ENCODE measurements around the gene CKLF.
"Not testable (repeated sequence)": the region's sequence is repeated elsewhere in the genome, so short reads cannot be mapped to it uniquely, and the experiment has no call there.

CKLF gene

DNA sequence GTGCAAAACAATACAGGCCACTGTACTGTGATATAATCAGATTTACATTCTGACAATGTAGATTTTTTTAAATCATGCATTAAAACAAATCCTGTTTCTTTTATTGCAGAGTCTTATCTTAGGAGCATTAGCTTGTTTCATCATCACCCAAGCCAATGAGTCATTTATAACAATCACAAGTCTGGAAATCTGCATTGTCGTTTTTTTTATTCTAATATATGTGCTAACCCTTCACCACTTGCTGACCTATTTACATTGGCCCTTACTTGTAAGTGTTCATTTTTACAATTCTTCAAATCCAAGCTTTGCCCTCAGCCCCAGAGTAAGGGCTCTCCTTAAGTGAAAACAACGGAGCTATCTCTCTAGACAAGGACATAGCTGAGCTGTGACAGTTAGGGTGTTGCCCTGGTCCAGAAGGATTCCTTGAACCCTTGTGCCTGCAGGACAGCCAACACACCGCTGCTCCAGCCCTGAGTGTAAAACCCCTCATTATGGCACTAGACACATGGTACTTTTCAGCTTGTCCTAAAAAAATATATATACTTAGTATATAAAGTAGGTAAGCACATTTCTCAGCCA is 17.5 kb downstream of the CKLF start:
- no peak for DNase-seq

DNA sequence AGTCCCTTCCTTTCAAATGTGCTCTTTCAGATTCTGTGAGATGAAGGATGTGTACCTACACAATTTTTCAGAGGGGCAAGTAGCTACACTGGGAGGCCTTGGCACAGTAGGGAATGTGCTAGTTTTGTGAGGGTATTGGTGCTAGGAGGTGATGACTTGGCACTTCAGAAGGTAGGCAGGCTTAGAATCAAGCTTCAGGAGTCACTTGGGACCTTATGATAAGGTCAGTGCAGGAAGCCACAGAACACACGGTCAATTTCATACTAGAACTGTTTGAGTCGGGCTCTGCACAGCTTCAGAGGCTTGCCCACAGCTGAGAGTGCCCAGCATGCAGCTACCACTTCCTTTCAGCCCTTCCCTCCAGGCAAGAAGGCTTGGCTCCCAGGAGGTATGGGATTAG is 20.0 kb downstream of the CKLF start:
- no peak for DNase-seq

DNA sequence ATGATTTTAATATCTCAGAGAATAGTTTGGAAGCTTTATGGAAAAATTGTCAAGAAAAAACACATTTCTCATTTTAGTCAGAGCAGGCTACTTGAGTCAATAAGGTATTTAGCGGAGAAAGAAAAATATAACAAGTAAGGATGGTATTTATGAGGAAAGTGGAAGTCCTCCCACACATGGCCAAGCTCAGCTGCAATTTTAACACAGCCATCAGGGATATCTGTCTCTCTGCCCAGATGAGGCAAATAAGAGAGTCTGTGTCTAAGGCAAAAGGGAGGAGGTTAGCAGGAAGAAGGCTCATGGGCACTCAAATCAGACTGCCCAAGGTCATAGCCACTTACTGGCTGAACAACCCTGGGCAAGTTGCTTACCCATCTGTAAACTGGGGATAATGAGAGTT is 21.7 kb downstream of the CKLF start:
- no peak for DNase-seq

GRCh38 chr16:66574531-66574930 is 22.2 kb downstream of the CKLF start:
- DNase-seq, result no peak

DNA sequence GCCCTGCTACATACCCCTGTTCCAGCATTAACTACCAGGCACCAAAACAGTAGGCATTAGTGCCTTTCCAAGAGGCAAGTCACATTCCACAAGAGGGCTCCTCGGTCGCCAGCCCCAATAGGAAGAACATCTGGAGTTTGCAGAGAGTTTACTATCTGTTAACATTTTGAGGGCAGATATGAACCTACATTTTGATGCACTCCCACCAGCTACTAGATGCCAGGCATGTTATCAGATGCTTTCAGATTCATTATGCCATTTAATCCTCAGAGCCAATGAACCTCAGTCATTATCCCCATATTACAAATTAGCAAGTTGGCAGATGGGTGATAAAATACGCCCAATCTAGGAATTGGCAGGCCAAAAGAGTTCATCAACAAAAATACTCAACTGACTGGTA is 22.7 kb downstream of the CKLF start:
- no peak for DNase-seq

DNA sequence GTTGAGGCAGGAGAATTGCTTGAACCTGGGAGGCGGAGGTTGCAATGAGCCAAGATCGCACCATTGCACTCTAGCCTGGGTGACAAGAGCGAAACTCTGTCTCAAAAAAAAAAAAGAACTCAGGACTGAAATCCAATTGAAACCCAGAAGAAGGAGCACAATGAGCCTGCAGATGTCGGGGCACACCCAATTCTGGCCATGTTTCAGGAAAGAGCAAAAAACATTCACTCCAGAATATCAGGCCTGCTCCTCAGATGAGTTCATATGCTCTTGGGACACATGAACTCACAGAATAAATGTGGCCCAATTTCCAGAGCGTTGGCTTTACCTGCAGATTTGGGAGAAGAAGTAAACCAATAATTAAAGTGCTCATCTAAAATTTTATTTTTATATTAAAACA is 23.9 kb downstream of the CKLF start:
- DNase-seq, result no peak

DNA sequence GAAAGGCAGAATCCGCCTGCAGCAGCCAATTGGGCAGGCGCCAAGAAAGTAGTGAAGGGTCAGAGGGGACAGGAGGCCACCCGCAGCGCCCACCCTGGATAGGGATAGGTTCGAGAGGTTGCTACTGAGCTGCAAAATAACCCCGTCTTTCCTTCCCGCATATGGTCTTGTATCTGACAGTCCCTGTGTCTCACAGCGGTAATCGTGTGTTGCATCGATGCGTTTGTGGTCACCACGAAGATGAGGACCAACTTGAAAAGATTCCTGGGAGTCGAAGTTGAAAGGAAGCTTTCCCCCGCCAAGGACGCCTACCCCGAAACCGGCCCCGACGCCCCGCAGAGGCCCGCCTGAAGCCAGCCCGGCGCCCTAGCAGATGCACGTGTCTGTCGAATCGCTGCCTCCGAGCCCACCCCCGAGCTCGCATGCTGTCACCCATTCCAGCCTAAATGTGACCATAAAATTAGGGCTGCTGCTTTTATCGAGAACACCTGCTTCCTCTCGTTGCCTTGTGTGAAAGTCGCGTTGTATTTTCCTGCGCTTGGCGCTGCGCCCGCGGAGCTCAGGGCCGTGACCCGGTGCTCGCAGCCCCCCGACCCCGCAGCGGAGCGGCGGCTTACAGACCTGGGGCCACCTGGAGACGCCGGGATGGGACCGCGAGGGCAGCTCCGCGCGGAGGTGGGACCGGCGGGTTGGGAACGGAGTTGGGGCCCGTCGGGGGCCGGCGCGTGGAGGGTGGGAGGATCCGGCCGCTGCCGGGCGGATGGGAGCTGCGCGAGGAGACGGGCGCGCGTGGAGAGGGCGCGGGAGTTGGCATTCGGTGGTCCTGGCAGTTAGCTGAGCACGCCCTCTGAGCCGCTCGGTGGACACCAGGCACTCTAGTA is 26.5 kb downstream of the CKLF start, which contains the start of gene CMTM2:
Gene CMTM2, plus strand, starts transcription at position 813 of the 881 bp plus-strand sequence. CDS start 145 bp downstream, outside the sequence.
- DNase-seq, result no peak

DNA sequence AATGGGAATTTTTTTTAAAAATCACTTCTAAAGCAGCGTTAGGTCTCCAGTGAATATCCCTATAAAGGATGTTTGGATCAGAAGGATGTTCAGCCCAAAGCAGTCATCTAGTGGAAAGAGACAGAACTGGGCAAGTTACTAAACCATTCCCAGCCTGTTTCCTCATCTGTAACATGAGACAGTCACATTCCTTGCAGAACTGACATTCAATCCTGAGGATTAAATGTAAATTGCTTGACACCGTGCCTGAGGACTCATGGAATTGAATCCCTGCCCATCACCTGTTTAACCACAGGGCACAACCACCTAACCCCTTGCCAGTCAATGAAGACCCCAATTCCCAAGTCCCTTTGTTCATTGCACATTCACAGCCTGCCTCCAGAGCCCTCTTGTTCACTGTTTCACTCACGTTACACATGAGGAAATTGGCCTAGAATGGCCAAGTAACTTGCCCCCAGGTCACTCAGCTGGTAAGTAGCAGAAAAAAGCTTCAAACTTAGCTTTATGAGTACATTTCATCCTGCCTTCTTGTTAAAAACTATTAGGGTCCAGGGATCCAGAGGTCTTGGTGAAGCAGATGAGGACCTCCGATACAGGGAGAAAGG is 28.3 kb downstream of the CKLF start:
- DNase-seq, result no peak

- no peak for DNase-seq
Observed at GRCh38 chr16:66581246-66581952, 29.0 kb downstream of the CKLF start.

DNA sequence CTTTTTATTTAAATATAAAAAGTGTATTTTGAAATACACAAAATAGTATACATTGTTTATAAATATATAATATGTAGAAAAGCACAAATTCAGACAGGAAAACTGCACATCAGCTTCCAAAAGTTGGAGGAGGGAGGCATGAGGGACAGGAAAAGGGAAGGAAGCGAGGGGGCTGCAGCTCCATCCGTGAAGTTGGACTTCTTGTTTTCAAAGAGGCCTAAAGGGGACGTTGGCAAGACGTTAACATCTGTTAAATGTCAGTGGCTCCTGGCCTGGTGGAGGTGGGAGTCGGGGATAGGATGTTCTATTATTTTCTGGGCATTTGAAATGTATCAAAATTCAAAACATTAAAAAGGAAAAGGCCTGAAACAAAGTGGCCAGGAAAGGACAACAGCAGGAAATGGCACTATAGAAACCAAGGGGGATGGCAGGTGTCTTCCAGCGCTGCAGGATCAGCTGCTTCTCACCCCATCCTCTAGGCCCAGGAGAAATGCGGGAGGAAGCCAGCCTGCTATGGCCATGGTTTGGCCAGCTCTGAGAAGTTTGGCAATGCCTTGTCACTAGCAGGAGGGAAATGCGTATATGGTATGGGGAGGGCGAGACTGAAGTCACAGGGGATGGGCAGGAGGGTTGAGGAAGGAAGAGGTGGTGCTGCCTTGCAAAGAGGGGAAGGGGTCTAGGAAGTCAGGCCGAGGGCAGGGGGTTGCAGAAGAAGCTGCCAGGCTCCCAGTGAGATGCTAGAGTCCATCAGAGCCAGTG is 33.3 kb downstream of the CKLF start:
- no peak for DNase-seq

DNA sequence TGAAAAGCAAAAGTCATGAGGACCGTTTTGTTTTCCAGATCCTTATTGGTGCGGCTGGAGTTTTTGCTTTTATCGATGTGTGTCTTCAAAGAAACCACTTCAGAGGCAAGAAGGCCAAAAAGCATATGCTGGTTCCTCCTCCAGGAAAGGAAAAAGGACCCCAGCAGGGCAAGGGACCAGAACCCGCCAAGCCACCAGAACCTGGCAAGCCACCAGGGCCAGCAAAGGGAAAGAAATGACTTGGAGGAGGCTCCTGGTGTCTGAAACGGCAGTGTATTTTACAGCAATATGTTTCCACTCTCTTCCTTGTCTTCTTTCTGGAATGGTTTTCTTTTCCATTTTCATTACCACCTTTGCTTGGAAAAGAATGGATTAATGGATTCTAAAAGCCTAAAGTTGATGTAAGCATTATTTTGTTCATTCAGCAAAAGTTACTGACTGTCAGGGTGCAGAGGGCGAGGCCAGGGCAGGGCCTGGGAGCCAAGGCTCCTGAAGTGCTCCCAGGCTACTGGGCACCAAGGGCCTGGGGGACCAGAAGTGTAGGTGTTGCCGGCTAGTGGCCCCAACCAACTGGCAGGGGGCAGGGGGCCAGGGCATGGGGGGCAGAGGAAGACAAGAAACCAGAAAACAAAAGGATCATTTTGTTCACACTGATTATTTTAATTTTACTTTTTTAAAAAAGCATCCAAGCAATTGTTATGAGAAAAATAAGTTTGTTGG is 35.7 kb downstream of the CKLF start:
- DNase-seq, result no peak

DNA sequence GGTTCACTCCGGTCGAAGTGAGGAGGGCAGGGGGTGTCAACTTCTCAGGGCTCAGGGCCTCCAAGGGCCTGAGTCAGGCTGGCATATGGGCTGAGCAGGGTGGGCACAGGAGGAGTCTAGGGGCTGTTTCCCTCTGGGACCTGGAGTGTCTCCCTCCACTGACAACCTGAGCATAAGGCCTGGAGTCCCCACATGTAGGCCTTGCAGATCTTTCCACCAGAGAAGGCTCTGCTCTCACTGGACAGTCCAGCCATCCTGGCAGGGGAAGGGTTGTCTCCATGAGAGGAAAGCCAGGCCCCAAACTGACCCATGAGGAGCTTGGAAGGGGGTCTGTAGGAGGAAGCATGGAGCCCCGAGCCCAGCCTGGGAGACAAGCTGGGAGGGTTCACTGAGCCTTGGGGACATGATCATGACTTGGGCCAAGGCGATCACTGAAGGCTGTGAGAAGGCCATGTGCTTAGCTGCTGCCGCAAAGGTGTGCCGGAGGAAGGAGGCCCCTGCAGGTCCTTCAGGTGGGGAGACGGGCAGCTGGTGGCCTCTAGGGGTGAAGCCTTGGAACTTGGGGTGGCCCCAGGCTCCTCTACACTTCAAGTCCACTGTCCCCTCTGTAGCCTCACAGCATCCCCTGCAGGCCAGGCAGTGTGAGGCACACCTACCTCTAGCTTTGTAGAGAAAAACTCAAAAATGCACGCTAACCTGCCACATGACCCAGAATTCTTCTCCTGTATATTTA is 36.8 kb downstream of the CKLF start:
- DNase-seq, result no peak

GRCh38 chr16:66590322-66590721 is 37.9 kb downstream of the CKLF start:
- no peak for DNase-seq

GRCh38 chr16:66591018-66591417 is 38.6 kb downstream of the CKLF start:
- DNase-seq, result no peak

GRCh38 chr16:66592241-66592640 is 39.9 kb downstream of the CKLF start:
- no peak for DNase-seq

DNA sequence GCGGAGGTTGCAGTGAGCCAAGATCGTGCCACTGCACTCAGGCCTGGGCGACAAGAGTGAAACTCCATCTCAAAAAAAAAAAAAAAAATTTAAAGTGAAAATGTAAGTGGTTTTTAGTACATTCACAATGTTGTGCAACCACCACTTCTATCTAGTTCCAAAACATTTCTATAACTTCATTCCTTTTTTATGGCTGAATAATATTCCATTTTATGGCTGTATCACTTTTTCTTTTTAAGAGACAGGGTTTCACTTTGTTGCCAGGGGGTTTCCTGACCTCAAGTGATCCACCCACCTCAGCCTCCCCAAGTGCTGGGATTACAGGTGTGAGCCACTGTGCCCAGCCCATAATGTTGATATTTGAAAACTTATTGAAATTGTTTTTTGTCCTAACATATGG is 40.4 kb downstream of the CKLF start:
- DNase-seq, result no peak

DNA sequence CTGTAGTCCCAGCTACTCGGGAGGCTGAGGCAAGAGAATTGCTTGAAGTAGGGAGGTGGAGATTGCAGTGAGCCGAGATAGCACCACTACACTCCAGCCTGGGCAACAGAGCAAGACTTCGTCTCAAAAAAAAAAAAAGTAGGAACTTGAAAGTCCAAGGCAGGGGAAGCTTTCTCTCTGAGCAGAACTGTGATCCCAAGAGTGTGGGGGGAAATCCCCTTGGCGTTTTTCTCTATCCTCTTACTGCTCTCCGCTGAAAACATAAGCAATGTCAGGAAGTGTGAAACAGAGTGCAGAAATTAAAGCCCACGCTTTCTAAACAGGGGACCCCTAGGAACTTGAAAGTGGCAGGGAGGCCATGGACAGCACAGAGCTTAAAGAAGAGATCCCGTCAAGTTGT is 42.4 kb downstream of the CKLF start:
- DNase-seq, result no peak

- DNase-seq, result not testable (repeated sequence)
Observed at GRCh38 chr16:66596559-66596958, 44.2 kb downstream of the CKLF start.

DNA sequence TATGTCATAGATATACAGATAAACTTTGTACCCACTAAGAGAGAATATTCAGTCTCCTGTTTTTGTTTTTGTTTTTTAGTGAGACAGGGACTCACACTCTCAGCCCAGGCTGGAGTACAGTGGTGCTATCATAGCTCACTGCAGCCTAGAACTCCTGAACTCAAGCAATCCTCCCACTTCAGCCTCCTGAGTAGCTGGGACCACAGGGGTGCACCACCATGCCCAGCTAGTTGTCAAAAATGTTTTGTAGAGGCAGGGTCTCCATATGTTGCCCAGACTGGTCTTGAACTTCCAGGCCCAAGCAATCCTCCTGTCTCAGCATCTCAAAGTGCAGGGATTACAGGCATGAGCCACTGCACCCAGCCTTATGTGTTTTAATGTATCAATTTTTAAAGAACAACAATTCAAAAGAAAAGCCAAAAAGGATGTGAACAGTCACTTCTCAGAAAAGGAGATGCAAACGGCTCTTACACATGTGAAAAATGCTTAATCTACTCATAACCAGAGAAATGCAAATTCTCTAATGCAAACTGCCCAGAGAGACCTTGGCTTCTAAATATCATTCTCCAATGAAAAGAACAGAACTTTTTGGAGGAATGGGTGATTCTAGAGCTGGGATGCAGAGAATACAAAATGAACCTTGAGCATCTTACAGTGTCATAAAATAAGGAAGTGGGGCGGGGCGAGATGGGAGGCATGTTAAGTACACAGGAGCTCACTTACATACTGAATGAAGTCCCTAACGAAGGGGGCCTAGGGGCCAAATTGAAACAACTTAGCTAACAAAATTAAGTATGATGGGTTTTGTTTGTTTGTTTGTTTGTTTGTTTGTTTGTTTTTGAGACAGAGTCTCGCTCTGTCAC is 44.8 kb downstream of the CKLF start:
- no peak for DNase-seq

GRCh38 chr16:66598111-66598510 is 45.7 kb downstream of the CKLF start:
- DNase-seq, result no peak

Data from SHP77 (cell line).